GM21723 (cell line): ENCODE results near the gene GLT1D1.

Experiments
- ATAC-seq: cut with Tn5 transposase; IDR thresholded peaks from one replicate; pipeline ENCODE4 v1.9.1; 2021; ENCODE audit warnings: mild to moderate bottlenecking, moderate library complexity; ENCODE audit not compliant: unreplicated experiment

The GLT1D1 gene

DNA sequence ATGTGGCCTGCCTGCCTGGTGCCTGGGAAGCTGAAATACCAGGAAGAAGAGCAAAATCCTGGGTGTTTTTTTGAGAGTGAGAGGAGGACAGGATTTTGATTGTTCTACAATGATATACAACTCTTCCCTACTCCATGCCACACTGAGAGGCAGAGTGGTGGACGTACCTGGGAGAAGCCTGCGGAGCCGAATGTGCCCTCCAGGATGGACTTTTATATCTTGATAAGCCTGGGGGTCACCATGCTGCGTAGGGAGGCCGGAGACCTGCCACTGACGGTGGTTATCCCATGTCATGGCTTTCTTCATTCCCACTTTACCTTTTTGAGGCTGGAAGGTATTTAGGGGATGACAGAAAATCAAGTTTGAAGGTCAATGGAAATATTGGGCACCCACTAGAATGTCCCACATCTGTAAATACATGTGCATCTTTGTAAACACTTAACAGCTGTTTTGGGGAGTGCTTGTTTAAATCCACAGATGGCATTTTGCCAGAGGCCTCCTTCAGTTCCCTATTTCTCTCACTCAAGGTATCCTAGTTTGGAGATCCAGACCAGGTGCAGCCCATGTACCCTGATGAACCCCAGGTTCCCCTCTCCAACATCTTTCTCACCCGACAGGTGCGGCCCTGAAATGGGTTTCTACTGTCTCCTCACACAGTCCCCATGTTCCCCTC is 1.1 kb upstream of the GLT1D1 start:
- ATAC-seq: no peak

DNA sequence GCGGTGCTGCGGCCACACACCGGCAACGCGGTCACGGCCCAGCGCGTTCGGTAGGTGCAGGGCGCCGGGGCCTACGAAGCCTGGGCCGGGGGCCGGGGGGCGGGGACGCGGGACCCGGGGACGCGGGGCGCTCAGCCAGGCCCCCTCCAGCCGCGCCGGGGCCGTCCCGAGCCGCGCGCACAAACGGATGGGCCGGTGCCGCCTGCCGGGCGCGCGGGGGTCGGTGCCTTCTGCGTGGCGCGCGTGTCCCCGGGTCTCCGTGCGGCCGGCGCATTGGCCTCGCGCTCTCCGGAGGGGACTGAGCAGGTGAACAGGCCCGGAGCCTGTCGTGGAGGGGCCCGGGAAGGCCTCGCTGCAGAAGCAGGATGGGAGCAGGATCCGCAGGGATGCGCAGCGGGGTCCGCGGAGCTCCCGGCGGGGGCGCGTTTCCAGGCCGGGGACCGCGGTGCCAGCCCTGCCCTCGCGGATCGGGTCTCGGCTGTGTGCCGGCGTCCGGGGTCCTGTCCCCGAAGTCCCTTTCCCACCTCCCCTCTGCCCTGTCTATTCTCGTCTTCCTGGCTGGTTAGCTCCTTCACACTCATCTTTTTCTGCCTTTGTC is 421 bp downstream of the GLT1D1 start:
- ATAC-seq: no peak

DNA sequence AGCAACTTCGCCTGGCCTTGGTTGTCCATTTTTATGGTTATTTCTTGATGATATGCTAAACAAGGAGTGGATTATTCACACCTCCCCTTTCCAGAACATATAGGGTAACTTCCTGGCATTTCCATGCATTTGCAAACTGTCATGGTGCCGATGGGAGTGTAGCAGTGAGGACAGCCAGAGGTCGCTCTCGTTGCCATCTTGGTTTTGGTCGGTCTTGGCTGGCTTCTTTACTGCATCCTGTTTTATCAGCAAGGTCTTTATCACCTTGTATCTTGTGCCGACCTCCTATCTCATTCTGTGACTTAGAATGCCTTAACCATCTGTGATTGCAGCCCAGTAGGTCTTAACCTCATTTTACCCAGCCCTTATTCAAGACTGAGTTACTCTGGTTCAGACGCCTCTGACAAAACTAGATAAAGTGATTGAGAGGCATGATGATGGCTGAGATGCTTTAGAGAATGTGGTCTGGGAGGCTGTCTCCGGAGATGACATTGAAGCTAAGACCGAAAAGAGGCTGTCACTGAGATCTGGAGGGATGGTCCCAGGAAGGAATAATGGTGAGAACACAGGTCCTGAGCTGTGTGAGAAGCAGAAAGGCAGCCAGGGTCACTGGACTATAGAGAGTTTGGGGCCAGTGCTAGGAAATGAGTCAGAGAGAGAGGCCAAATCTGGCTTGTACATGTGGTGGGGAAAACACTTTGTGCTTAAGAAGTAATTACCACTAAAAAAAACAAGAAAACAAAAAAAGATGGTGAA is 2.9 kb downstream of the GLT1D1 start:
- no peak for ATAC-seq

DNA sequence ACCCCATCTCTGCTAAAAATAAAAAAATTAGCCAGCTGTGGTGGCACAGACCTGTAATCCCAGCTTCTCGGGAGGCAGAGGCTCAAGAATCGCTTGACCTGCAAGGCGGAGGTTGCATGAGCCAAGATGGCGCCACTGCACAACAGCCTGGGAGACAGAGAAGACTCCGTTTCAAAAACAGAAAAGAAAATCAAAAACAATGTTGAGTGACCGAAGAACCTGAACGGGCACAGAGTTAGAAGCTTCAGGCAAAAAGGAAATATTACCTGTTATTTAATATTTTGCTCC is 3.5 kb downstream of the GLT1D1 start:
- no peak for ATAC-seq

DNA sequence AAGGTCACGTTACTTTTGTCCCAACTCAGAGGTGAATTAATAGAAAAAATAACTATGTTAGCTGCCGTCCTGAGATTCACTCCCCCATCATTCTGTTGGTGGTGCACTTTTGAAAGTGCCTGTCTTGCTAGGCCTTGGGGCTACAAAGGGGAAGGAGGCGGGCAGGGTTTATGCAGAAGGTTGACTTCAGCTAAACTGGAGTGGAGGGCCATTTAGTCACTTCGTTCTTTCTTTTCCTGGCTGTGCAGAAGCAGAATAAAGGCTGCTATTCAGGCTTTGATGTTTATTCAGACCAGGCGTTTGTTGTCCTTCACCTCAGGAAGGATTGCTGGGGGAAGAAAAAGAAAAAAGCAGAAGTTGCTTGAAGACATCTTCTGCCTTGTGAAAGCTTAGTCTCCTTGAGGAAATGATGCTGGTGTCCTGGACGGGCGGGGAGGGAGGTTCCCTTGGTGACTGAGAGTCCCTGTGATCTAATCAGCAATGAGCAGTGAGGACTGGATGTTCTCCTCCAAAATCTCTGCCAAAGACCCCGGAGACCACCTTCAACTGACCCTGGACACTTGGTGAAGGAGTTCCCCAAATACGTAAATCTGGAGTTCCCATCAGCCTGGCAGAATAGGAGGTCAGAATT is 4.0 kb downstream of the GLT1D1 start:
- ATAC-seq: no peak

DNA sequence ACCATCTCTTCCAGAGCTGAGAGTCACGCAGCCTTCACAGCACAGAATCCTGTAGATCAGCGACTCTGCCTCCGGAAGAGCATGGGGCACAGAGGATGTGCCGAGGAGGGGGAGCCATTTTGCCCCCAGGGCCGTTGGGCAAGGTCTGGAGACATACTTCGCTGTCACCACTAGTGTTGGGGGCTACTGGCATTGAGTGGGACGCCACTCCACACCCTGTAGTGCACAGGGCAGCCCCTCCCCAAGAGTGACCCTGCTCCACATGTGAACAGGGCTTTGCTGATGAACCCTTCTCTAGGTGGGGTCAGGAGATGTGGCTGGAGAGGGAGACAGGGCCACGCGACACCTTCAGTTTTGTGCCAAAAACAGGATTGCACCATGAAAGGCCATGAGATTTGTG is 6.0 kb downstream of the GLT1D1 start:
- no peak for ATAC-seq

DNA sequence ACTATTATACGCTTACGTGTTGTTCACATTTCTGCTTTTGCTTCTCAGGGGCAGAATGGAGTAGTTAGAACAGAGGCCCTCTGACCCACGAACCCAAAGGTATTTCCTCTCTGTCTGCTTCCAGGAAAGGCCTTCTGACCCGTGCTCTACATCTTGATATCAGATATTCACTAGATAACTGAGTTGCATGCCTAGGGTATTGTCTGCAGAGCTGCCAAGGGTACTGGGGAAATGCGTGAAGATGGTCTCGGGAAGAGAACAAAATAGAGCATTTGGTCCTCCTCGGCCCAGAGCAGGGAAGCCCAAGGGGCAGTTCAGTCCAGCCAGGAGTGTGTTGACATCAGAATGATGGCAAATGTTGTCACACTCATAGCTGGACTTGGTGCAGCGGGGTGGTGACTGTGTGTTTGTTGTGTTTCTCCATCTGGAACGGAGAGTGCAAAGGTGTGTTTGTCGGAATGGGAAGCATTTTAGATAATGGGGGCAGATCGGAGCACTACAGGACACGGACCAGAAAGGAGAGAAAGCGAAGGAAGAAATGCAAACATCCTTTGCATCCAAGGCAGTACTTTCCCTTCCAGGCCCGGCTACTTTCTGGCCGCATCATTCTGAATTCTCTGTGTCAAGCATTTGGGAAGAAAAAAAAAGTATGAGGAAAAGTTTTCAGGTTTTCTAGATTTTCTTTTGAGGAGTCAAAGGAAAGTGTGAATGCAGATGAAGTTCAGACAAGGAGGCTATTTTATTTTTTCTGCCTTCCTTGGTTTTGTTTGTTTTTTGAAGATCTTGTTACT is 8.1 kb downstream of the GLT1D1 start:
- ATAC-seq: no peak

DNA sequence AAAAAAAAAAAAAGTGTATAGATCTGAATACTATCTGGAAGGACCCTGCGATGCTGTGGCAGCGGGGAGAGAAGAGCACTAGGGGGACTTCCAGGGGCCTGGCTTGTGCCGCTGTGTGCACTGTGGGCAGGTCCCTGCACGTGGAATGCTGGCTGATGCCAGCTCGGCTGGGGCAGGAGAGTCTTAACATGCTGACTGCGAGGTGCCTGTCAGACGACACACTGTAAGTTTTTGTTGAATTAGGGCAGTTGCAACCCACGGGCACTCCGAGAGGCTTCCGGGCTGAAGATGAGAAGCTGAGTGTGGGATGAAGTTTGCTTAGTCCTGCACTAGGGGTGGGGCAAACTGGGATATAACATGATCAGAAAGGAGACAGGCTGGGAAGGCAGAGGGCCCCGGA is 10.7 kb downstream of the GLT1D1 start:
- no peak for ATAC-seq

DNA sequence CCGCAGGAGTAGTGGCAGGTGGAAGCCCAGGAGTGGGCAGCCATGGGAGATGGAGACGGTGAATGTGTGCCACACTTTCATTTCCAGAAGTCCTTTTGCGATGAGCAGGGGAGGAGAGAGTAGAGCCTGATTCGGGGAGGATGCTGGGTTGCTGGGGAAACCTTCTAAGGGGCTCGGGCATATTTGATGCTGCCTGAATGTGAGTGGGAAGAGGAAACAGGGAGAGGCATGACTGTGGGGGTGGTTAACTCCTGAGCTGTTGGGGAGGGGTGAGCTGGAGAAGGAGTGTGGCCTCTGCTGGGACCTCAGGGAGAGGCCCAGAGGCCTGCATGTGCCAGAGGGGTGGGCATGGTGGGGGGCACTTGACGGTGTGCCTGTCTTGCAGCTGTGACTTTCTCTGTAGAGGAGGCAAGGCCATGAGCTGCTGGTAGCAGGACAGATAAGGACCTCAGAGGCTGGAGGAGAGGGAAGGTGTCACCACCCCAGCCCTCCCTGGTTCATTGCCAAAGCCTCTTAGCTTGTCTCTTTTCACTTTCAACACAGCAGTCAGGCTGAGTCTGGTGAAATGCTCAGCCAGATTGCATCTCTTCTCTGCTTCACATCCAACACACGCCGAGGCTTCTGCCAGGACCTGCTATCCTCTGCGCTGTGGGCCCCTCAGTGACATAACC is 11.4 kb downstream of the GLT1D1 start:
- no peak for ATAC-seq

DNA sequence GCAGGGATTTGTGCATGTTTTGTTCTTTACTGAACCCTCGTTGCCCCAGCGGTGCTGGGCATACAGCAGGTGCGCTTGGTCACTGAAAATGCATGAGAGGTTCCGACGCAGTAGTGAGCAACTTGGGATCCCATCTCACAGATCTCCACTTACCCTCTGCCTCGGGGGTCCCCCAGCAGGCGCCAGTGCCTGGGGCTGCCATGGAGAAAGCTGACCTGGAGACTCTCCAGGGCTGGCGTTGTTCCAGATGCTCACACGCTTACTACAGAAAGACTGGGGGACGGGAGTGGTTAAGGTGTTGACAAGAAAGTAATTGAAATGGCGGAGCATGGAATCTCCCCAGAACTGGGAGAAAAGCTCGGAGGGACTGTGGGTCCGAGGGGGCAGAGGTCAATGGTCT is 14.2 kb downstream of the GLT1D1 start:
- ATAC-seq: no peak

DNA sequence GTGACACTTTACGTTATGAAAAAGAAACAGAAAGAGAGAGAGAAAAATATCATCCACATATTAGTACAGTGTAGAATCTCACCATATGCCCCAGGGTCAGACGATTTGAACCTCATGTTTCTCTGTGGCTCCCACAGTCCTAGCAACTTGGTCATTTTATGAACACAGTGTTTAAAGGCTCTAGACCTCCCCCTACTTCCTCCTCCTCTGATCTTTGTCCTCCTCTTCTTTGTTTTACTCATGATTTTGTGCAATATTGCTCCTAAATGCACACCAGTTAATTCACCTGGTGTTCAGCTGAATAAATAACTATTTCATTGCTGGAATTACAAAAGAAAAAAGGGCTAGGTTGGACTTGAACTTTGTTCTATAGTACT is 18.2 kb downstream of the GLT1D1 start:
- no peak for ATAC-seq

DNA sequence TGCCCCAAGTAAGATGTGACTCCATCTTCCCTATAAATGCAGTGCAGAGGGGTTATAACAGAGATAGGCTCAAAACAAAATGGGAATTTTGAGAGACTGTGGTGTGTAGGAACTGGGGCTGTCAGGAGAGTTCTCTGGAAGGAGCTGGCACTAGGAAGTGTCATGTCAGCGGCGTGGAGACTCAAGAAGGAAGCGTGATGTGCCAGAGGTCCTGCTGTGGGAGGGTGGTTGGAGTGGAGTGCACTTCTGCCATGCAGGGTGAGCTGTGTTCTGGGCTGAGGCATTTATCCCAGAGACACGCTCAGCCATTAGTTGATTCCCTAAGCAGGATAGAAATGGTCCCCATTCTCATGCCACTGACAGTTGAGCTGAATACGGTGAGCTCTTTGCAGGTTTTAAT is 19.0 kb downstream of the GLT1D1 start:
- ATAC-seq: no peak

DNA sequence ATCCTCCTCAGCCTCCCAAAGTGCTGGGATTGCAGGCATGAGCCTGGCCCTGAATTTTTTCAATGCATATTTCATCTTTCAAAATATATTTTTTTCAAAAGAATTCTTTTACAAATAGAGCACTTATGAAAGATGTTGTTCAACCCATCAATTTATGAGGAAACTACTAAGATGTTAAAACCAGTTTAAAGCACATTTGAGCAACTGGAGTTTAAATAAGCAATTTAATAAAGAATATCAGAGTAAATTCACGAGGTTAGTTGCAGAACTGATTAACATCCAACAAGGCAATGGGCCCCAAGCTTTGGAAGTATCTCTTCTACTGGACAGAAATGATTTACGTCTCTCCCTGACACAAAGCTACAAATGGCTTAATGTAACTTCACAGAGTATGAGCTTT is 23.3 kb downstream of the GLT1D1 start:
- no peak for ATAC-seq

DNA sequence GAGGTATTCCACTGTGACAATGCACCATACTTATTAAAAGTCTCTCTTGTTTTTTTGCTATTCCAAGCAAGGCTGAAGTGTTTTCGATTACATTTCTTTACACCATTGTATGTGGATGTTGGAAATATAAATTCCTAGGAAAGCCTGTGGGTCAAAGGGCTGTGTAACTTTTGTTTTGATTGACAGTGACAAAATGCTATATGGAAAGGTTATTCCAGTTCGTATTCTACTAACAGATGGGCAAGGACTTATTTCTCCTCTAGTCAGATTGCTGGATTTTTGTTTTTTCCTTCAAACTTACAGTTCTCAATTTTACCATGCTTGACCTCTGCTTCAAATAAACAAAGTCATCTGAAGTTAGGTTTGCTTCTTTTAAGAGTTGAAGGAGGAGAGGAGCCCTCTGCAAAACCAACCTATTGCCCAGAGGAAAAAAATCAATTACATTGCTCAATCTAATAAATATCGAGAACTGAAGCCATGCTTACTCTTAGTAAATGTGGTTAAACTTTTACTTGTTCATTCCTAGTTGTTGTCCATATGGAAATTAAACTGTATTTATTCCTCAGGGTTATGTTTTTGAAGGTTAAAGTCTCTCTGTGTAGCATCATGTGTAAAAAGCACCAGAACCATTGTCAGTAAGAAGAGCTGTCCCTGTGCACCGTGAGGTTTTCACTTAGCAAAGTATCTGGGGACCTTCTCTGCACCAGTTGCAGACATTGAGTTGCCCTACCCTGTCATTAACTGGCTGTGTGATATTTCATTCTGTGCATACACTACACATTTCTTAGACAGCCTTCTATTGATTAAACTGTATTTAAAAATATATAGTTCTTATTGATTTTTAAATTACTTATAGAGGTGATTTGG is 26.9 kb downstream of the GLT1D1 start:
- ATAC-seq: no peak

DNA sequence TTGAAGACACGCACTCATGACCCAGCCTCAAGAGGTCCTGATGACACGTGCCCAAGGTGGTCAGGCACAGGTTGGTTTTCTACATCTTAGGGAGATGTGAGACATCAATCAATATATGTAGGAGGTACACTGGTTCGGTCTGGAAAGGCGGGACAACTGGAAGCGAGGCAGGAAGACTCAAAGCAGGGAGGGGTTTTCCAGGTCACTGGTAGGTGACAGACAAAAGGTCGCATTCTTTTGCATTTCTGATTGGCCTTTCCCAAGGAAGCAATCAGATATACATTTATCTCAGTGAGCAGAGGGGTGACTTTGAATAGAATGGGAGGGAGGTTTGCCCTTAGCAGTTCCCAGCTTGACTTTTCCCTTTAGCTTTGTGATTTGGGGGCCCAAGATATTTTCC is 38.6 kb downstream of the GLT1D1 start:
- no peak for ATAC-seq

DNA sequence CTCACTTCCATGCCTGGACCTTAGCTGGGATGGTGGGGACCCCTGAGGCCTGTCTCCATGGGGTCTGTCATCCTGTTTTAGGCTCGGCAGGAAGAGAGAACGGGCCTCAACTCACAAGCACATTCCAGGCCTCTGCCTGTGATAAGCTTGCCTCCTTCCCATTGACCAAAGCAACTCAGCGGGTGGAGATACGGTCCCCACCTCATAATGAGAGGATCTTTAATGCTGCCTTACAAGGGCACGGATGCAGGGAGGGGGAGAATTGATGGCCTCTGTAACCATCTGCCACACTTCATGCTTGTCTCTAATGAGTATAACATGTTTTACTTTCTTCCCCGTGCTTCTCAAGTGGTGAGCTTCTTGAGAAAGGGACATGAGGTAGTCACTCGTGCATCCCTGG is 50.0 kb downstream of the GLT1D1 start:
- ATAC-seq: no peak

DNA sequence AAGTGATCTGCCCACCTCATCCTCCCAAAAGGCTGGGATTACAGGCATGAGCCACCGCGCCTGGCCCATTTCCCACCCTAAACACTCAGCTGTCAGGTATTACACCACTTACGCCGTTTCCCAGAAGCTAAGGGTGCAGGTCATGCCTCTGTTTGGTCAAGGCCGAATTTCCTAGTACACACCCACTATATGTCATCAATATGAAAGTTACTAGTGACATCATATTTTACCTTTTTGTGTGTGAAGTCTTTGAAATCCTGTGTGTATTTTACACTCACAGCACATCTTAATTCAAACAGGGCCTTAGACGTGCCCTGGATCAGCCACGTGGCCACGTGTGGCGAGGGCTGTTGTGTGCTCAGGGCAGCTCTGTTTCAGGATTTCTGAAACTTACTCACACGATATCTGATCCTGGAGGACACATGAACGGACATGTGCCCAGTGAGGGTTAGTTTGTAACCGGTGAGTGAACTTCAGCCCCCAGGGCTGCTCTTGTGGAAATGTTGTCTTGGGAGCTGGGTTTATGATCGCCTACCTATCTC is 51.8 kb downstream of the GLT1D1 start:
- no peak for ATAC-seq

DNA sequence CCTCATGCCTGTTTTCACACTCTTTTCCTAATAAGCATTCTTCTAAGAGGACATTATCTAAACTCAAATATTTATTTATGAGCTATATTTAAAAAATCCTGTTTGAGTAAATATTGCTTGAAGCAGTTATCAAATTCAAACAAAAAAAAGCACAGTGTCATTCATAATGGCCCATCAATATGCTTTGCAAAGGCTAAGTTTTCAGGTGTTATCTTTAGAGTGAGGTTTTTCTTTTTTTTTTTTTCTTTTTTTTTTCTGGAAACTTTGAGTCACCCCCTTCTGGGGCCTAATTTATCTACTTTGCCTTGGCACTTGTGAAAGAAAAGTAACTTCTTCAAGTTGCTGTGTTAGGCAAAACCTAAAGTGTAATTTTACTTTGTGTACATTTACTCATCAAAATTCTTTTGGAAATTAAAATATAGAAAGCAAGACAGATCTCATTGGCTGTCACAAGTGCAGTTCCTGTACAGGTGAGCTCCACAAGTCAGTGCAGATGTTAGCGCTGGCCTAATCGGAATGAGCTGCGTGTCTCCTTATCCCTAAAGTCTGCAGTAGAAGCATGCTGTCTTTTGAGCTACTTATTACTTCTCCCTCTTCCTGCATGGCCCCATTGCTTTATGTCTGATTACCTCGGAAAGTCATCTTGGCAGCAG is 53.3 kb downstream of the GLT1D1 start:
- no peak for ATAC-seq

DNA sequence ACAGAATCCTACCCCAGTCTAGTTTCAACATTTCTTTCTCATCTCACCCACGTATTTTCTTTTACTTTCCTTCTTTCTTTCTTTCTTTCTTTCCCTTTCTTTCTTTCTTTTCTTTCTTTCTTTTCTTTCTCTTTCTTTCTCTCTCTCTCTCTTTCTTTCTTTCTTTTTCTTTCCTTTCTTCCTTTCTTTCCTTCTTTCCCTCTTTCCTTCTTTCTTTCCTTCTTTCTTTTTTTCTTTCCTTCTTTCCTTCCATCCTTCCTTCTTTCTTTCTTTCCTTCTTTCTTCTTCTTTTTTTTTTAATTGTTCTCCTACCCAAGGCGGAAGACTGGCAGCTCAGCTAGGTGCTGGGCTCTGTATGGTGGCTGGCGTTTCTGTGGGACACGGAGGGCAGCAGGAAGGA is 55.0 kb downstream of the GLT1D1 start:
- ATAC-seq: no peak
